Right lobe of liver (tissue), 6 donors: ENCODE results near the gene INPP4B. TPM values are rescaled to one million over a fixed set of nuclear protein-coding genes. Genes with fewer than 3 reads are reported as not detected.

ENCODE experiments used
- ATAC-seq, 4 donors: fragments of 200-7000 bp; cut with Tn5 transposase; one replicate each; pipeline ENCODE4 v1.9.1; 2020; ENCODE audit warnings: mild to moderate bottlenecking in 4 of 4, moderate library complexity in 4 of 4
- DNase-seq, 3 donors: peaks; one replicate each; pipeline ENCODE4 v3.0.0-alpha.2; 2020
- H3K27ac ChIP-seq, 3 donors: fragments of 200-600 bp; one replicate each; pipeline ENCODE4 v1.8.0; 2022
- H3K27me3 ChIP-seq, 2 donors: fragments of 200-600 bp; one replicate each; pipeline ENCODE4 v1.8.0; 2022
- H3K36me3 ChIP-seq, 4 donors: fragments of 200-600 bp; sonication (generic) in 1 of 4; one replicate each; pipeline versions ENCODE4 v1.5.1 to v1.8.0; 2017 to 2022; ENCODE audit warnings: control low read depth in 1 of 4
- H3K4me1 ChIP-seq, 4 donors: fragments of 200-600 bp; sonication (generic) in 1 of 4; one replicate each; pipeline versions ENCODE4 v1.5.1 to v1.8.0; 2017 to 2022; ENCODE audit warnings: control low read depth in 1 of 4
- H3K4me3 ChIP-seq, 3 donors: fragments of 200-600 bp; one replicate each; pipeline ENCODE4 v1.8.0; 2022
- H3K9me3 ChIP-seq, 4 donors: fragments of 200-600 bp; sonication (generic) in 1 of 4; one replicate each; pipeline versions ENCODE4 v1.5.1 to v1.8.0; 2017 to 2022; ENCODE audit warnings: control low read depth in 1 of 4
- POLR2A ChIP-seq: fragments of 450-650 bp; IDR thresholded peaks from one replicate; pipeline ENCODE4 v1.6.1; 2017; ENCODE audit warnings: antibody characterized with exemption, mild to moderate bottlenecking
- WGBS: methylation state at CpG from one replicate; pipeline ENCODE4 v1.1.6; 2018; ENCODE audit warnings: low coverage, low lambda C conversion rate; ENCODE audit not compliant: insufficient coverage; ENCODE audit errors: missing lambda C conversion rate; 5-methylcytosine and 5-hydroxymethylcytosine counted together
- intact Hi-C, 2 donors: fragments of 100-400 bp; cut with DNase I; formaldehyde crosslinking; loops; one replicate each; pipeline versions ENCODE4 v1.11.2 to v1.14.1; 2022
- total RNA-seq, 6 experiments: library from RNA; depleted of rRNA in 2 of 6; stranded (reverse); fragments of >200 nt in 2 of 6; fragmentation: NEBNext Ultra II Directional in 3 of 6; extraction: Animal tissue kit (Norgen Biotek cat#: 25700) in 3 of 6; gene quantifications; one replicate each; pipeline versions ENCODE4 v1.1.0 to v1.2.4, GENCODE V29; 2016 to 2023
- TF ChIP-seq, protein P1 (sequence below), 4 donors: fragments of 200-600 bp in 3 of 4; fragments of 450-650 bp in 1 of 4; IDR thresholded peaks; one replicate each; pipeline versions ENCODE4 v1.5.1 to v1.8.0; 2016 to 2022; ENCODE audit warnings: antibody characterized with exemption in 4 of 4, mild to moderate bottlenecking in 2 of 4
- donor health status: DM: no; HTN: yes; CAD: no.
- donor health status: DM: no; HTN: no; CAD: no.
- donor health status: DM: no; HTN: no; CAD: no.
- donor health status: DM: no; HTN: yes; CAD: no.
- donor health status: DM: no; HTN: yes; CAD: no.

The INPP4B gene
- total RNA-seq, 6 experiments from 2014 or later: 0.73 to 5.0 (median 1.6) TPM

GRCh38 chr4:142110136-142110535 lies 736.0 kb downstream of the INPP4B start:
- no peak for DNase-seq
- no peak for ATAC-seq
- Histone ChIP-seq H3K4me3 (no peak overlapping the region), H3K4me1 (no peaks in the 10 kb centered on the region), H3K27ac (no peak overlapping the region), H3K9me3 (no peaks in the 10 kb centered on the region), H3K27me3 (no peaks in the 10 kb centered on the region), H3K36me3 (no peaks in the 10 kb centered on the region)
- intact Hi-C loops: no loop called here
- TF ChIP-seq, protein P1, sequence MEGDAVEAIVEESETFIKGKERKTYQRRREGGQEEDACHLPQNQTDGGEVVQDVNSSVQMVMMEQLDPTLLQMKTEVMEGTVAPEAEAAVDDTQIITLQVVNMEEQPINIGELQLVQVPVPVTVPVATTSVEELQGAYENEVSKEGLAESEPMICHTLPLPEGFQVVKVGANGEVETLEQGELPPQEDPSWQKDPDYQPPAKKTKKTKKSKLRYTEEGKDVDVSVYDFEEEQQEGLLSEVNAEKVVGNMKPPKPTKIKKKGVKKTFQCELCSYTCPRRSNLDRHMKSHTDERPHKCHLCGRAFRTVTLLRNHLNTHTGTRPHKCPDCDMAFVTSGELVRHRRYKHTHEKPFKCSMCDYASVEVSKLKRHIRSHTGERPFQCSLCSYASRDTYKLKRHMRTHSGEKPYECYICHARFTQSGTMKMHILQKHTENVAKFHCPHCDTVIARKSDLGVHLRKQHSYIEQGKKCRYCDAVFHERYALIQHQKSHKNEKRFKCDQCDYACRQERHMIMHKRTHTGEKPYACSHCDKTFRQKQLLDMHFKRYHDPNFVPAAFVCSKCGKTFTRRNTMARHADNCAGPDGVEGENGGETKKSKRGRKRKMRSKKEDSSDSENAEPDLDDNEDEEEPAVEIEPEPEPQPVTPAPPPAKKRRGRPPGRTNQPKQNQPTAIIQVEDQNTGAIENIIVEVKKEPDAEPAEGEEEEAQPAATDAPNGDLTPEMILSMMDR (IDR thresholded peaks at IDR 0.05): no peak
- TF ChIP-seq POLR2A: no peak

- H3K27me3 ChIP-seq: no peaks in the 10 kb centered on the region
- 68% methylated on average over 4 of the region's 4 CpGs for WGBS
- no peak overlapping the region for H3K4me3 ChIP-seq
- ATAC-seq (no peak), DNase-seq (no peak)
- no peaks in the 10 kb centered on the region for H3K36me3 ChIP-seq
- intact Hi-C loops: no loop called here
- H3K4me1 ChIP-seq: no peaks in the 10 kb centered on the region
- H3K27ac ChIP-seq: no peak overlapping the region
- no peaks in the 10 kb centered on the region for H3K9me3 ChIP-seq
- TF ChIP-seq, protein P1 (IDR thresholded peaks at IDR 0.05): no peak
- no peak for TF ChIP-seq POLR2A
Measured at GRCh38 chr4:142104041-142104440, 742.1 kb downstream of the INPP4B start.

DNA sequence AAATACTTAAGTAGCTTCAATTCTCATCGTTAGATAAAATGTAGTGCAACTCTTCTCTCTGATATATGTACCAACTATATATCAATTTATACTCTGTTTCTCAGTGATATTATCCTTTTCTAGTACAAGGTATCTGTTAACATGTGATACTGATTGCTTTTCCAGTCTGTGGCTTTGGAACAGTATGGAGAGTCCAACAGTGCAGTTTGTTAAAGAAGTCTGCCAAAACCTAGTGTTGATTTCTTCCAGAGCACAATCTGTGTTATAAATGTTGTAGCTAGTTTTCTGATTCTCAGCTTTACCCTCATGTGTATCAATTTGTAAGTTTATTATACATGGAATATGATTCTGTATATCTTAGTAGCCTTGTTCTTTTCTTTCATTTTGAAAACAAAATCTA lies 744.7 kb downstream of the INPP4B start:
- TF ChIP-seq POLR2A: no peak
- TF ChIP-seq, protein P1 (IDR thresholded peaks at IDR 0.05): no peak
- H3K9me3 ChIP-seq: no peaks in the 10 kb centered on the region
- no peaks in the 10 kb centered on the region for H3K4me1 ChIP-seq
- no peak for DNase-seq
- H3K27ac ChIP-seq: no peak overlapping the region
- H3K36me3 ChIP-seq: no peaks in the 10 kb centered on the region
- intact Hi-C loops: no loop called here
- no peak overlapping the region for H3K4me3 ChIP-seq
- 67% methylated on average over 1 of the region's 1 CpG for WGBS
- no peak for ATAC-seq
- no peaks in the 10 kb centered on the region for H3K27me3 ChIP-seq

DNA sequence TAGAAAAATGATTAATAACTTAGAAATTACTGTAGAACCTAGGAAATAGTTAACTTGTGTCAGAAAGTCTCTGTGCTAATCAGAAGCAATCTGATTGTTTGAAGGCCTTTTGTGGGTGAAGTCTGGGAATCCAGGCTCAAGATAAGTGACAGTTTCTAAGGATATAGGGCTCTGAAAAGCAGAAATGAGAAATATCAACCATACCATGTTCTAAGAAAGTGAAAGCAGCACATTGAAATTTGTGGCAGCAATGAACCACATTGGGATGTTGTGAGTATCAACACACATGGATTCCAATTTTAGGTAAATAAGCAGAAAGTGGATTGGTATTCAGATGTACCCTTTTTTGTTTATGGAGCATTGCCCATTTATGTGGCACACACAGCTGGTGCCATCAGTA lies 745.2 kb downstream of the INPP4B start:
- H3K4me1 ChIP-seq: no peaks in the 10 kb centered on the region
- TF ChIP-seq, protein P1 (IDR thresholded peaks at IDR 0.05): no peak
- TF ChIP-seq POLR2A: no peak
- no peak overlapping the region for H3K4me3 ChIP-seq
- no peaks in the 10 kb centered on the region for H3K36me3 ChIP-seq
- H3K27me3 ChIP-seq: no peaks in the 10 kb centered on the region
- DNase-seq: no peak
- no peak for ATAC-seq
- intact Hi-C loops: no loop called here
- no peaks in the 10 kb centered on the region for H3K9me3 ChIP-seq
- H3K27ac ChIP-seq: no peak overlapping the region

- ATAC-seq: no peak
- 39% methylated on average over 1 of the region's 1 CpG for WGBS
- TF ChIP-seq POLR2A: no peak
- TF ChIP-seq, protein P1 (IDR thresholded peaks at IDR 0.05): no peak
- Histone ChIP-seq H3K4me1 (no peaks in the 10 kb centered on the region), H3K4me3 (no peak overlapping the region), H3K27ac (no peak overlapping the region), H3K9me3 (no peaks in the 10 kb centered on the region), H3K36me3 (no peaks in the 10 kb centered on the region), H3K27me3 (no peaks in the 10 kb centered on the region)
- DNase-seq: no peak
- intact Hi-C loops: no loop called here
Measured at GRCh38 chr4:142098900-142099545, 747.1 kb downstream of the INPP4B start.
